ENCODE measurements around the gene SMAD3.

Gene SMAD3

GRCh38 chr15:67180514-67181191, 115.3 kb downstream of the SMAD3 start:
- DNase-seq (ENCODE audit: low read depth) = no peak

- DNase-seq (ENCODE audit: low read depth) = no peak
Observed at GRCh38 chr15:67181221-67181639, 115.8 kb downstream of the SMAD3 start.

- DNase-seq (ENCODE audit: low read depth) = no peak
Observed at GRCh38 chr15:67183443-67184169, 118.2 kb downstream of the SMAD3 start.

- no peak for DNase-seq (ENCODE audit: low read depth)
Observed at GRCh38 chr15:67184208-67184925, 119.0 kb downstream of the SMAD3 start.

GRCh38 chr15:67185051-67185450, 119.6 kb downstream of the SMAD3 start:
- no peak for DNase-seq (ENCODE audit: low read depth)

GRCh38 chr15:67185621-67186225, 120.3 kb downstream of the SMAD3 start:
- DNase-seq (ENCODE audit: low read depth) = no peak

- no peak for DNase-seq (ENCODE audit: low read depth)
Observed at GRCh38 chr15:67186226-67186649, 120.8 kb downstream of the SMAD3 start.

- DNase-seq (ENCODE audit: low read depth) = no peak
Observed at GRCh38 chr15:67186688-67187087, 121.3 kb downstream of the SMAD3 start.

GRCh38 chr15:67187351-67187854, 122.0 kb downstream of the SMAD3 start:
- no peak for DNase-seq (ENCODE audit: low read depth)

- DNase-seq (ENCODE audit: low read depth) = no peak
Observed at GRCh38 chr15:67188551-67189218, 123.3 kb downstream of the SMAD3 start.

GRCh38 chr15:67189326-67190051, 124.1 kb downstream of the SMAD3 start:
- no peak for DNase-seq (ENCODE audit: low read depth)

- DNase-seq (ENCODE audit: low read depth) = no peak
Observed at GRCh38 chr15:67190326-67190725, 124.9 kb downstream of the SMAD3 start.

GRCh38 chr15:67190813-67191212, 125.4 kb downstream of the SMAD3 start:
- no peak for DNase-seq (ENCODE audit: low read depth)

- DNase-seq (ENCODE audit: low read depth) = no peak
Observed at GRCh38 chr15:67192185-67192820, 126.9 kb downstream of the SMAD3 start.

GRCh38 chr15:67193223-67193990, 128.0 kb downstream of the SMAD3 start:
- DNase-seq (ENCODE audit: low read depth) = no peak

- no peak for DNase-seq (ENCODE audit: low read depth)
Observed at GRCh38 chr15:67194171-67195114, 129.0 kb downstream of the SMAD3 start.

- DNase-seq (ENCODE audit: low read depth) = no peak
Observed at GRCh38 chr15:67195305-67195704, 129.9 kb downstream of the SMAD3 start.

- DNase-seq (ENCODE audit: low read depth) = no peak
Observed at GRCh38 chr15:67196222-67196621, 130.8 kb downstream of the SMAD3 start.
